HG03175 (cell line): ENCODE data around the gene DRG2.

ENCODE experiments used
- ATAC-seq: cut with Tn5 transposase; IDR thresholded peaks from one replicate; pipeline ENCODE4 v1.9.1; 2021; ENCODE audit warnings: mild to moderate bottlenecking, moderate library complexity; ENCODE audit not compliant: unreplicated experiment

The DRG2 gene

DNA sequence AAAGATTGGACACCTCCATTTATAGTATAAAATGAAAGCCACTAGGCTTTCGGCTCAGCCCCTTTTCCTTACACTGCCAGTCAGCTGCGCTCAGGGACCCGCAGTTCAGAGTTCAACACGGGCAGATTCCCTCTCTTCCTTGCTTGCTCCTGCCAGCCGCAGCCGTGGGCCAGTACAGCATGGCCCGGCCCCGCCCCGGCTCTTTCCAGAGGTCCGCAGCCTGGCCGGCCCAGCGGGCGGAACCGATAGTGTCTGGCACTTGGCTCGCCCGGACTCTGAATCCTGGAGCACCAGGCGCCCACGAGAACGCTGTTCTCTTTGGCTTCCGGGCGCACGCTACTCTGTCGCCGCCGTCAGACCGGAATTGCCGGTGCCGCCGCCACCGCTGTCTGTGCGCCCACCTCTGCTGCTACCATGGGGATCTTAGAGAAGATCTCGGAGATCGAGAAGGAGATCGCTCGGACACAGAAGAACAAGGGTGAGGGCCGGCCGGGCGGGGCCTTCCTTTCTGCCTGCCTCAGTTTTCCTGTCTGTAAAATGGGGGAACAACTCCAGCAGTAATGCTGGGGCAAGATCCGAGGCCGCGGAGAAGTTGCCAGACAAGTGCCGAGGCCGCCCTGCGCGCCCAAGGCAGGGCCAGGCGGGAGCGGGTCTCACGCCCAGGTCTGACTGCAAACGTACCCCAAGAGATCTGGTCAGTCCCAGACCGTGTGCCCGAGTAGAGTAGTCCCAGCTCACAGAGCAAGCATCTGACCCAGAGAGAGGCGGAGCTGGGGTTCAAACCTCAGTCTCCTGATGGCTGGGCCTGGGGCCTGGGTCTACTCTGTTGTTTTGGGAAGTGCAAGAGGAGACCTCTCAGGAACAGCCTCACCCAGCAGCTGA, at the start of gene DRG2:
TSS of gene DRG2 (plus strand) at position 339 of the 882 bp plus-strand sequence. CDS start at position 415, 76 bp downstream.
- peak; percentile 83 for ATAC-seq

DNA sequence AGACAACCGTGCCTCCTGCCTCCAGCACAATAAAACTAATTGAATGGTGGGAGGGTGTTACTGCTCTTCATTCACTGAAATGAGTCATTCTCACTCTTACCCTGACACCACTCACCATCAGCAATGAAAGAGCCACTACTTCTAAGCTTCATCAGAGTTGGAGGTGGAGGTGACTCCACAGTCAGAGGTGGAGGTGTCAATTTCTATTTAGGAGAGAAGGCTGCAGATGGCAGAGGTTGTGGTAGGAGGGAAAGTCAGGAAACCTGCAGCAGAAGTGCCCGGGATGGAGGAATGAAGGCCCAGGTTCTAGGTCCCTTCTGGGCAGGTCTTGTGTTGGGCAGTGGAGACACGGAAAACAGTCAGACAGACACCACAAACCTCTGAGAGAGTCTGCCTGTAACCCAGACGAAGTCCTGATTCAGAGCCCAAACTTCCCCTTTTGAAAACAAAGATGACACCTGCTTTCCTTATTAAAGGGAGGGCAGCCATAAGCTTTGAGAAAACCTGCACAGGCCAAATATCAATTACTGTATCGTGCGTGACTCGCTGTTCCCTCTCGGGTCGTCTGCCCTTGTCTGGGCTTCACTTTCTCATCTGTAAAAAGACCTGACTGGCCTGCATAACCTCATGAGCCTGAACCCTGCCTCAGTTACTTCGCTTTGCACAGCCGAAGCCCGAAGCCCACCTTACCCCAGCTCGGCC, 49.4 kb upstream of the DRG2 start:
- no peak for ATAC-seq

DNA sequence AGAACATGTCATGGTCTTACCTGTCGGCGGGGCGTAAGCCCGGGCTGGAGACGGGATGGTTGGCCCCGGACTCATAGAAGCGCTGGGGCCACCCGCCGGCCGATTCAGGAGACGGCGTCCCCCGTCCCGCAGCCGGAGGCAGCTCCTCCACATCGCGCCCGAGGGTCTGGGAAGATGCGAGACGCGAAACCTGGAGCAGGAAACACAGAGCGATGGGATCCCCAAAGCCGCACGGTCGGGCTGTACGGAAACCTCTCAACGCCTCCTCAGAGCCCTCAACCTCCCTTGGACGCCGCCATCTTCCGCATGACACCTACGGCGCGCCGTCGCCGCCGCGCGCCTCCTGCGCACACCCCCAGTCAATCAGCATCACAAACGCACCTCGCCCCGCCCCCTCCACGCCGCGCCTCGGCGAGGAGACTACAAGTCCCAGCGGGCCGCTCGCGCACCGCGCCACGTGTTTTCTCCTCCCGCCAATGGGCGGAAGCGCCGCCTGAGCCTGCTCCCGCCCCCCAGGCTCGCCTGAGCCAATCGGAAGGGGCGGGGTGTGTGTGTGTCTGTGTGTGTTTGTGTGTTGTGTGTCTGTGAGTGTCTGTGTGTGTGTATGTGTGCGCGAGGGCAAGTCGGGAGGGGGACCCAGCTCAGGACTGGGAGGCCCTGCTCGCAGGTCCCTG, 48.8 kb upstream of the DRG2 start, which contains the start of the genes ATPAF2 and GID4:
TSS of gene ATPAF2 (minus strand) at position 308 of the 674 bp plus-strand sequence. CDS start at position 153, 155 bp downstream.
TSS of gene GID4 (plus strand) at position 548 of the 674 bp plus-strand sequence. CDS start at position 605, 57 bp downstream.
- peak; percentile 92 for ATAC-seq

- ATAC-seq = peak; percentile 15
Observed at GRCh38 chr17:18039535-18040260, 48.0 kb upstream of the DRG2 start.

DNA sequence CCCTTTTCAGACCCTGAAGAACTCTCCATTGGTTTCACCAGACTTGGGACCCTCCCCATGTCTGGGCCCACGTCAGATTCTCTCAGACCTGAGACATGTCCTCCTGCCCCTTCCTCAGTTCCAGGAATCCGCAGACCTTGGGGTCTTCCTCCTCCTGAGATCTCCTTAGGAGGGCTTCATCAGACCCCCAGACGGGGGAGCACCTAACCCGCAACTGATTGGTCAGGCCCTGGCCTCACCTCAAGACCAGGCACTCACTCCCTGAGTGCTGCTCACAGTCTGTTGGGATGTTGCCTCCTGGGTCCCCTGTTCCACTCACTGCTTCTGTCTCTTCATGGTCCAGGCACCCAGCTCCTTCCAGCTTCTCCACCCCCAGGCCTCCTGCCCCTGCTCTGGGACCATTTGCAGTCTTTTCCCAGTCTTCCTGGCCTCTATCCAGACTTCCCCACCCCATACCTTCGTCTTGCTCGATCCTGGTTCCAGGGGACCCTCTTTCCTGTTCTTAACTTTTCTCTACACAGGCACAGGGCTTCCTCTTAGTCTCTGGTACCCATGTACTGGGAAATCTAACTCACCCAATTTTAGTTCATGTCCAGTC, 47.4 kb upstream of the DRG2 start:
- no peak for ATAC-seq

DNA sequence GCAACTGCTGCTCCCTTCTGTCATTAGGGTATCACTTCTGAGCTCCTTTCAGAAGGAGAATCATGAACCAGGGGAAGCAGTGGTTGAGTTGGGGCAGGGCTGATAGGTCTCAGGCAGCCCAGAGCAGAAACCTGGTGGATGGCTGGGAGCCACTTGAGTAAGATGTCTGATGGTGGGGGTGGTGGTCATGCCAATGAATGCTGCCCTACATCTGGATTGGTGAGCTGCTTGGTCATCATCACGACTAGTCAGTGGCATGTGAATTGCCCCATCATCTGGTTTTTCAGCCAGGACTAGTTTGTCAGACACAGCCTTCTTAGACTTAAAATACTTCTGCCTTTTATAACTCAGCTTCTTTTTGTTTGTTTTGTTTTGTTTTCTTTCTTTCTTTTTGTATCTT, 46.0 kb upstream of the DRG2 start:
- ATAC-seq = no peak

DNA sequence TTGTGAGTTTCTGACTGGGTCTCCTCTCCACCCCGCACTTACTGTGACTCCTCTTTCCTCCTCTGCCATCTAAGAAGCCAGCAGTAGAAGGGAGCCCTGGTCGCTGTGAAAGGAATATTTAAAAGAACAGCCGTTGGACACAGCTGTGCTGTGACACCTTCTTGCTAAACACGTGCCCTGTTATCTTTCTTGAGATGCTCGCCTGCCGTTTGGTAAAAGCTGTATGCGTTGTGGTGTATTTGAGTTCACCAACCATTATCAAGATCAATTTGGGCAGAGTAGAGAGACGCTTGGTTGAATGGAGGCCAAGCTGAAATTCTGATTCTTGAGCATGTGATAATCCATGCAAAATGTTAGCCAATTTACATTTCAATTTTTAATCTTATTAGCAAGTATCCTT, 44.8 kb upstream of the DRG2 start:
- no peak for ATAC-seq

DNA sequence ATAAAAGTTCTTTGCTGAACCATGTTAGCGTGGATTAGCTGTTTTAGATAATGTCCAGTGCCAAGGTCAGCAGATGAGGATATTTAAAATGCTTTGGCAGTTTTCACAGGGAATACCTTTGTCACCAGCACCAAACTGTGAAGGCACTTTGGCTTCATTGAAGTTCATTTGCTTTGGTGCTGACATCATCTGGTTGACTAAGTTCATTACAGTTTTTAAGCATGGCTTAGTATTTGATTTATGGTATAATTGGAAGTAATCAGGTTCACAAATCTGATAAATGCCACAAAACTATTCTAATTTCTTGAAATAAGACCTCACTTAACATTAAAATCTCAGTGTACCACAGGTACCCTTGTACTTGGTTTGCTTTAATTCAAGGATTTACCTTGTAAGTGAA, 44.3 kb upstream of the DRG2 start:
- no peak for ATAC-seq

- ATAC-seq = no peak
Observed at GRCh38 chr17:18044609-18045008, 43.1 kb upstream of the DRG2 start.

- no peak for ATAC-seq
Observed at GRCh38 chr17:18045691-18046350, 41.9 kb upstream of the DRG2 start.

DNA sequence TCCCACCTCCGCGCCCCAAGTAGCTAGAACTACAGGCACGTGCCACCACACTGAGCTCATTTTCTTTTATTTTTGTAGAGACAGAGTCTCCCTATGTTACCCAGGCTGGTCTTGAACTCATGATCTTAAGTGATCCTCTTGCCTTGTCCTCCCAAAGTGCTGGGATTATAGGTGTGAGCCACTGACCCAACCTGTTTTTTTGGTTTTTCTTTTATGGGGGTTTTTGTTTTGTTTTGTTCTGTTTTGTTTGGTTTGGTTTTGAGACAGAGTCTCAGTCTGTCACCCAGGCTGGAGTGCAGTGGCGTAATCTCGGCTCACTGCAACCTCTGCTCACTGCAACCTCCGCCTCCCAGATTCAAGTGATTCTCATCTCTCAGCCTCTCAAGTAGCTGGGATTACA, 32.2 kb upstream of the DRG2 start:
- no peak for ATAC-seq

- no peak for ATAC-seq
Observed at GRCh38 chr17:18056214-18056613, 31.5 kb upstream of the DRG2 start.

- ATAC-seq = no peak
Observed at GRCh38 chr17:18059283-18059682, 28.5 kb upstream of the DRG2 start.

DNA sequence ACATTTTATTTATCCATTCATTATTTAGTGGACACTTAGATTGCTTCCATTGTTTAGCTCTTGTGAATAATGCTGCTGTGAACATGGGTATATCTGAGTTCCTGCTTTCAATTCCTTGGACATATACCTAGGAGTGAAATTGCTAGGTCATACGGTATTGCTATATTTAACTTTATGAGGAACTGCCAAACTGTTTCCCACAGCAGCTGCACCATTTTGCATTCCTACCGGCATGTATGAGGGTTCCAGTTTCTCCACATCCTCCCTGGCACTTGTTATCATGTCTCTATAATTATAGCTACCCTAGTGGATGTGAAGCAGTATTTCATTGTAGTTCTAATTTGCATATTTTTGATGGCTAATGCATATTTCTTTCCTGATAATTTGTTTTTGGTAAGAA, 23.7 kb upstream of the DRG2 start:
- no peak for ATAC-seq

GRCh38 chr17:18065546-18065945, 22.2 kb upstream of the DRG2 start:
- ATAC-seq = no peak

- no peak for ATAC-seq
Observed at GRCh38 chr17:18066866-18067265, 20.9 kb upstream of the DRG2 start.

DNA sequence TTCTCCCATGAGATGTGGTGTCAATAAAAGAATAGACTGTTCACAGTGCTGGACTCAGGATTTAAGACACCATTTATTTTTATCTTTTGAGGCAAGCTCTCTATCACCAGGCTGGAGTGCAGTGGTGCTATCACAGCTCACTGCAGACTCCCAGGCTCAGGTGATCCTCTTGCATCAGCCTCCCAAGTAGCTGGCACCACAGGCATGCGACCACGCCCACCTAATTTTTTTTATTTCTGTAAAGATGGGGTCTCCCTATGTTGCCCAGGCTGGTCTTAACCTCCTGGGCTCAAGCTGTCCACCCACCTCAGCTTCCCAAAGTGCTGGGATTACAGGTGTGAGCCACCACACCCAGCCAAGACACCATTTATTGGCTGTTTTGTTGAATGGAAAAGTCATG, 18.6 kb upstream of the DRG2 start:
- no peak for ATAC-seq

- no peak for ATAC-seq
Observed at GRCh38 chr17:18070861-18071340, 16.8 kb upstream of the DRG2 start.

DNA sequence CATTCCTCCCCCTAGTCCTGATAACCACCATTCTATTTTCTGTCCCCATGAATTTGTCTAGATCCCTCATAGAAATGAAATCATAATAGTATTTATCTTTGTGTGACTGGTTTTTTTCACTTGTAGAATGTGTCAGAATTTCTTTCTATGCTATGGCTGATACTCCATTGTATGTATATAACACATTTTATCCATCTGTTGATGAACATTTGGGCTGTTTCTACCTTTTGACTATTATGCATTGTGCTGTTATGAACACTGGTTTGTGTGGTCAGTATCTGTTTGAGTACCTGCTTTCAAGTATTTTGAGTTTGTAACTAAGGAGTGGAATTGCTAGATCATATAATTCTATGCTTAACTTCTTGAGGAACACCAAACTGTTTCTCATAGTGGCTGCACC, 16.0 kb upstream of the DRG2 start:
- ATAC-seq = no peak
